HCT116 (cell line): ENCODE data around the gene BOLA3. TPM values are rescaled to one million over a fixed set of nuclear protein-coding genes. Genes with fewer than 3 reads are reported as not detected.

Experiments used
- ATAC-seq: fragments of 200-7000 bp; cut with Tn5 transposase; 2 replicates; pipeline ENCODE4 v1.9.1; 2020; ENCODE audit warnings: mild to moderate bottlenecking, moderate library complexity
- BruUV-seq: library from RNA; stranded (reverse); fragments of 400-500 nt; replicated peaks from 2 replicates; lab custom pipeline; 2021; lab: Mats Ljungman, UMichigan
- CTCF ChIA-PET: fragments of 300-600 bp; sonication (Branson Sonifier 250); formaldehyde crosslinking; loops from one replicate; lab custom pipeline; 2021; ENCODE audit warnings: antibody characterized with exemption; lab: Charles Lee
- POLR2A ChIA-PET: fragments of 300-600, 350-600 bp; sonication (Branson Sonifier 250); formaldehyde crosslinking; loops from one replicate; lab custom pipeline; 2021; ENCODE audit warnings: antibody characterized with exemption; lab: Charles Lee
- RAD21 ChIA-PET, 2 experiments: fragments of 300-600 bp; sonication (Branson Sonifier 250); formaldehyde crosslinking; loops; one replicate each; lab custom pipeline; 2023; ENCODE audit warnings: low total read pairs in 2 of 2; ENCODE audit not compliant: uncharacterized antibody in 2 of 2, unreplicated experiment in 2 of 2, low non-redundant PET in 1 of 2; lab: Charles Lee
- DNase-seq: peaks from one replicate; pipeline ENCODE4 v3.0.0-alpha.2; 2010; ENCODE audit warnings: low read depth, low spot score
- H2AFZ ChIP-seq: fragments of 200-600 bp; shearing (Covaris generic), sonication (generic); 2 replicates; pipeline ENCODE4 v1.6.1; 2017; ENCODE audit warnings: low read depth, mixed run types, mixed read lengths, antibody characterized with exemption, low read length; ENCODE audit not compliant: poor library complexity, severe bottlenecking
- H3K27ac ChIP-seq: 2 replicates; pipeline ENCODE4 v1.5.1; 2012; ENCODE audit warnings: low read depth, low read length
- H3K27me3 ChIP-seq: fragments of 200-600 bp; sonication (generic); 2 replicates; pipeline ENCODE4 v1.6.1; 2016; ENCODE audit warnings: mixed run types, low read length, mixed read lengths; ENCODE audit not compliant: insufficient read depth
- H3K36me3 ChIP-seq, 2 experiments: fragments of 200-500 bp in 1 of 2; fragments of 200-600 bp in 1 of 2; sonication (Bioruptor generic) in 1 of 2; sonication (generic) in 1 of 2; 2 replicates each; pipeline versions ENCODE4 v1.5.1 to v1.6.1; 2014 to 2016; ENCODE audit warnings: low read length in 2 of 2, inconsistent platforms in 1 of 2, mixed read lengths in 1 of 2, mixed run types in 1 of 2; ENCODE audit not compliant: insufficient read depth in 2 of 2, control insufficient read depth in 1 of 2
- H3K4me1 ChIP-seq, 2 experiments: fragments of 200-600 bp in 1 of 2; sonication (generic) in 1 of 2; 2 replicates each; pipeline versions ENCODE4 v1.5.1 to v1.6.1; 2012 to 2017; ENCODE audit warnings: low read length in 2 of 2, inconsistent platforms in 1 of 2, mild to moderate bottlenecking in 1 of 2, mixed read lengths in 1 of 2, mixed run types in 1 of 2, moderate library complexity in 1 of 2; ENCODE audit not compliant: insufficient read depth in 2 of 2, control insufficient read depth in 1 of 2
- H3K4me2 ChIP-seq: fragments of 200-600 bp; sonication (generic); 2 replicates; pipeline ENCODE4 v1.6.1; 2017; ENCODE audit warnings: mixed run types, low read length, mixed read lengths
- H3K4me3 ChIP-seq, 2 experiments: fragments of 200-600 bp in 1 of 2; sonication (generic) in 1 of 2; replicated peaks in 1 of 2; 2 replicates each; pipeline ENCODE4 v1.5.1; 2011 to 2016; ENCODE audit warnings: low read length in 2 of 2, control low read depth in 1 of 2, low read depth in 1 of 2, mild to moderate bottlenecking in 1 of 2, mixed read lengths in 1 of 2, mixed run types in 1 of 2
- H3K79me2 ChIP-seq: fragments of 200-600 bp; sonication (generic); 2 replicates; pipeline ENCODE4 v1.6.1; 2017; ENCODE audit warnings: mild to moderate bottlenecking, mixed run types, low read length, moderate library complexity, mixed read lengths; ENCODE audit not compliant: insufficient read depth
- H3K9ac ChIP-seq: fragments of 200-600 bp; sonication (generic); 2 replicates; pipeline ENCODE4 v1.6.1; 2016; ENCODE audit warnings: low read length, mixed read lengths
- H3K9me2 ChIP-seq: fragments of 200-600 bp; sonication (generic), shearing (Covaris generic); 2 replicates; pipeline ENCODE4 v1.6.1; 2017; ENCODE audit warnings: mixed run types, mild to moderate bottlenecking, moderate library complexity; ENCODE audit not compliant: insufficient read depth
- H3K9me3 ChIP-seq, 2 experiments: fragments of 200-500 bp in 1 of 2; fragments of 200-600 bp in 1 of 2; sonication (Bioruptor generic) in 1 of 2; sonication (generic) in 1 of 2; 2 replicates each; pipeline ENCODE4 v1.6.1; 2014 to 2017; ENCODE audit warnings: low read length in 2 of 2, mixed read lengths in 2 of 2, inconsistent platforms in 1 of 2, low read depth in 1 of 2, mild to moderate bottlenecking in 1 of 2, mixed run types in 1 of 2, moderate library complexity in 1 of 2; ENCODE audit not compliant: control insufficient read depth in 1 of 2, insufficient read depth in 1 of 2
- H4K20me1 ChIP-seq: fragments of 200-600 bp; sonication (generic), shearing (Covaris generic); 2 replicates; pipeline ENCODE4 v1.6.1; 2017; ENCODE audit warnings: mixed run types, mild to moderate bottlenecking, moderate library complexity; ENCODE audit not compliant: insufficient read depth
- ELF1 ChIP-seq: IDR thresholded peaks from 2 replicates; pipeline ENCODE4 v1.6.1; 2012; ENCODE audit warnings: low read depth, borderline replicate concordance
- FOSL1 ChIP-seq: IDR thresholded peaks from 2 replicates; pipeline ENCODE4 v1.6.1; 2012; ENCODE audit warnings: low read depth
- JUND ChIP-seq: IDR thresholded peaks from 2 replicates; pipeline ENCODE4 v1.6.1; 2012
- POLR2A ChIP-seq: IDR thresholded peaks from 2 replicates; pipeline ENCODE4 v1.7.0; 2011; ENCODE audit warnings: borderline replicate concordance; ENCODE audit not compliant: insufficient read depth, insufficient read length; ENCODE audit errors: extremely low read depth
- POLR2AphosphoS5 ChIP-seq: IDR thresholded peaks from 2 replicates; pipeline ENCODE4 v1.6.1; 2011; ENCODE audit warnings: mild to moderate bottlenecking, low read depth, low read length, moderate library complexity
- RAD21 ChIP-seq: IDR thresholded peaks from 2 replicates; pipeline ENCODE4 v1.6.1; 2012; ENCODE audit warnings: low read depth, mild to moderate bottlenecking
- ZNF274 ChIP-seq: fragments of 200-500 bp; sonication (Bioruptor generic); IDR thresholded peaks from 2 replicates; pipeline ENCODE4 v1.6.1; 2014; ENCODE audit warnings: mild to moderate bottlenecking, low read depth, low read length, inconsistent platforms
- intact Hi-C: fragments of 100-400 bp; cut with micrococcal nuclease; formaldehyde crosslinking; loops from 2 replicates; pipeline ENCODE4 v1.10.0; 2022
- total RNA-seq: library from RNA; stranded (reverse); gene quantifications from one replicate; pipeline ENCODE4 v1.2.1, GENCODE V29; 2021; ENCODE audit not compliant: unreplicated experiment
- TF ChIP-seq, protein P1 (sequence below), 3 experiments: fragments of 200-600 bp in 1 of 3; sonication (generic) in 1 of 3; IDR thresholded peaks in 2 of 3; conservative IDR thresholded peaks in 1 of 3; 2 replicates each; pipeline ENCODE4 v1.5.1; 2012 to 2017; ENCODE audit warnings: low read depth in 2 of 3, low read length in 2 of 3, antibody characterized with exemption in 1 of 3, borderline replicate concordance in 1 of 3, control low read depth in 1 of 3, mild to moderate bottlenecking in 1 of 3, mixed read lengths in 1 of 3, mixed run types in 1 of 3, moderate library complexity in 1 of 3; ENCODE audit not compliant: insufficient read depth in 1 of 3
- TF ChIP-seq, protein P2 (sequence below): IDR thresholded peaks from 2 replicates; pipeline ENCODE4 v1.6.1; 2012; ENCODE audit warnings: low read depth

BOLA3 gene
- total RNA-seq, 1 experiment from 2014 or later: 62.9 TPM

DNA sequence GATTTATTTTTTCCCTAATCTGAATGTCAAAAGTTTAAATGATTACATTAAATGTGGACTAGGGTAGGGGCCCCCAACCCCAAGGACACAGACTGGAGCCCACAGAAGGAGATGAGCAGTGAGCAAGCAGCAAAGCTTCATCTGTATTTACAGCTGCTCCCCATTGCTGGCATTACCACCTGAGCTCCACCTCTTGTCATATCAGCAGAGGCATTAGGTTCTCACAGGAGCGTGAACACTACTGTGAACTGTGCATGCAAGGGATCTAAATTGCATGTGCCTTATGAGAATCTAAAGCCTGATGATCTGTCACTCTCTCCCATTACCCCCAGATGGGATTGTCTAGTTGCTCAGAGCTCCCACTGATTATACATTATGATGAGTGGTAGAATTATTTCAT, 27.2 kb upstream of the BOLA3 start:
- DNase-seq: no peak
- Histone ChIP-seq H3K9me3 (no peaks in the 10 kb centered on the region), H3K79me2 (peaks cover 75% of the 10 kb centered on the region), H3K27me3 (no peaks in the 10 kb centered on the region), H3K9ac (no peak overlapping the region), H2AFZ (no peak overlapping the region), H3K4me2 (no peak overlapping the region), H3K9me2 (no peaks in the 10 kb centered on the region), H3K4me3 (no peak overlapping the region), H3K27ac (no peak overlapping the region), H3K4me1 (peaks cover 8 to 12% of the 10 kb centered on the region in 2 experiments; a peak in 3 of 4 replicates), H3K36me3 (peaks cover 14 to 16% of the 10 kb centered on the region in 2 experiments; a peak in 3 of 4 replicates), H4K20me1 (peaks cover 4% of the 10 kb centered on the region; the same call in 1 of the 2 replicates)
- intact Hi-C loops: no loop called here
- no peak for ATAC-seq
- no TSS peak for BruUV-seq
- CTCF ChIA-PET: interaction anchor here (1.1 kb wide), 1 partner anchor 495 kb away, joined by 3 read pairs; no protein-coding TSS in a partner anchor
- TF ChIP-seq FOSL1 (no peak), POLR2A (no peak), RAD21 (no peak), POLR2AphosphoS5 (no peak), ELF1 (no peak), JUND (no peak), ZNF274 (no peak)
- TF ChIP-seq, protein P1, sequence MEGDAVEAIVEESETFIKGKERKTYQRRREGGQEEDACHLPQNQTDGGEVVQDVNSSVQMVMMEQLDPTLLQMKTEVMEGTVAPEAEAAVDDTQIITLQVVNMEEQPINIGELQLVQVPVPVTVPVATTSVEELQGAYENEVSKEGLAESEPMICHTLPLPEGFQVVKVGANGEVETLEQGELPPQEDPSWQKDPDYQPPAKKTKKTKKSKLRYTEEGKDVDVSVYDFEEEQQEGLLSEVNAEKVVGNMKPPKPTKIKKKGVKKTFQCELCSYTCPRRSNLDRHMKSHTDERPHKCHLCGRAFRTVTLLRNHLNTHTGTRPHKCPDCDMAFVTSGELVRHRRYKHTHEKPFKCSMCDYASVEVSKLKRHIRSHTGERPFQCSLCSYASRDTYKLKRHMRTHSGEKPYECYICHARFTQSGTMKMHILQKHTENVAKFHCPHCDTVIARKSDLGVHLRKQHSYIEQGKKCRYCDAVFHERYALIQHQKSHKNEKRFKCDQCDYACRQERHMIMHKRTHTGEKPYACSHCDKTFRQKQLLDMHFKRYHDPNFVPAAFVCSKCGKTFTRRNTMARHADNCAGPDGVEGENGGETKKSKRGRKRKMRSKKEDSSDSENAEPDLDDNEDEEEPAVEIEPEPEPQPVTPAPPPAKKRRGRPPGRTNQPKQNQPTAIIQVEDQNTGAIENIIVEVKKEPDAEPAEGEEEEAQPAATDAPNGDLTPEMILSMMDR (IDR thresholded peaks at IDR 0.05 in 2 of 3, conservative IDR thresholded peaks at IDR 0.05 in 1 of 3; ENCODE audit: borderline replicate concordance in 1 of 3, insufficient read depth in 1 of 3, low read depth in 2 of 3, low read length in 2 of 3): no peak
- TF ChIP-seq, protein P2, sequence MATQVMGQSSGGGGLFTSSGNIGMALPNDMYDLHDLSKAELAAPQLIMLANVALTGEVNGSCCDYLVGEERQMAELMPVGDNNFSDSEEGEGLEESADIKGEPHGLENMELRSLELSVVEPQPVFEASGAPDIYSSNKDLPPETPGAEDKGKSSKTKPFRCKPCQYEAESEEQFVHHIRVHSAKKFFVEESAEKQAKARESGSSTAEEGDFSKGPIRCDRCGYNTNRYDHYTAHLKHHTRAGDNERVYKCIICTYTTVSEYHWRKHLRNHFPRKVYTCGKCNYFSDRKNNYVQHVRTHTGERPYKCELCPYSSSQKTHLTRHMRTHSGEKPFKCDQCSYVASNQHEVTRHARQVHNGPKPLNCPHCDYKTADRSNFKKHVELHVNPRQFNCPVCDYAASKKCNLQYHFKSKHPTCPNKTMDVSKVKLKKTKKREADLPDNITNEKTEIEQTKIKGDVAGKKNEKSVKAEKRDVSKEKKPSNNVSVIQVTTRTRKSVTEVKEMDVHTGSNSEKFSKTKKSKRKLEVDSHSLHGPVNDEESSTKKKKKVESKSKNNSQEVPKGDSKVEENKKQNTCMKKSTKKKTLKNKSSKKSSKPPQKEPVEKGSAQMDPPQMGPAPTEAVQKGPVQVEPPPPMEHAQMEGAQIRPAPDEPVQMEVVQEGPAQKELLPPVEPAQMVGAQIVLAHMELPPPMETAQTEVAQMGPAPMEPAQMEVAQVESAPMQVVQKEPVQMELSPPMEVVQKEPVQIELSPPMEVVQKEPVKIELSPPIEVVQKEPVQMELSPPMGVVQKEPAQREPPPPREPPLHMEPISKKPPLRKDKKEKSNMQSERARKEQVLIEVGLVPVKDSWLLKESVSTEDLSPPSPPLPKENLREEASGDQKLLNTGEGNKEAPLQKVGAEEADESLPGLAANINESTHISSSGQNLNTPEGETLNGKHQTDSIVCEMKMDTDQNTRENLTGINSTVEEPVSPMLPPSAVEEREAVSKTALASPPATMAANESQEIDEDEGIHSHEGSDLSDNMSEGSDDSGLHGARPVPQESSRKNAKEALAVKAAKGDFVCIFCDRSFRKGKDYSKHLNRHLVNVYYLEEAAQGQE: no peak
- POLR2A ChIA-PET: no interaction called here
- RAD21 ChIA-PET: no interaction called here
